GM12891 (cell line): ENCODE data around the gene RAPGEFL1. TPM values are rescaled to one million over a fixed set of nuclear protein-coding genes. Genes with fewer than 3 reads are reported as not detected.
"Not testable (repeated sequence)": the region's sequence is repeated elsewhere in the genome, so short reads cannot be mapped to it uniquely, and the experiment has no call there.

ENCODE experiments used
- DNase-seq: peaks from one replicate; pipeline ENCODE4 v3.0.0; 2011; ENCODE audit warnings: low spot score; ENCODE audit not compliant: insufficient read length
- FAIRE-seq: peaks from 2 replicates; lab custom pipeline; 2011; peaks lifted over from hg19 to GRCh38; lab: Jason Lieb, UNC
- PAX5 ChIP-seq: IDR thresholded peaks from 2 replicates; pipeline ENCODE4 v1.6.1; 2011; ENCODE audit warnings: low read length, moderate library complexity, mild to moderate bottlenecking; ENCODE audit not compliant: insufficient read depth, severe bottlenecking
- POLR2A ChIP-seq: IDR thresholded peaks from 2 replicates; pipeline ENCODE4 v1.6.1; 2011; ENCODE audit warnings: low read depth, low read length, control low read depth
- POLR2AphosphoS5 ChIP-seq: IDR thresholded peaks from 2 replicates; pipeline ENCODE4 v1.6.1; 2011; ENCODE audit warnings: low read depth, low read length, control low read depth
- POU2F2 ChIP-seq: IDR thresholded peaks from 2 replicates; pipeline ENCODE4 v1.6.1; 2011; ENCODE audit warnings: low read depth, mild to moderate bottlenecking, control low read depth, low read length, moderate library complexity
- SPI1 ChIP-seq: IDR thresholded peaks from 2 replicates; pipeline ENCODE4 v1.6.1; 2011; ENCODE audit warnings: low read depth, low read length, control low read depth
- TAF1 ChIP-seq: IDR thresholded peaks from 2 replicates; pipeline ENCODE4 v1.6.1; 2011; ENCODE audit warnings: low read depth, low read length, control low read depth
- polyA plus RNA-seq: library from polyadenylated mRNA; unstranded; fragments of >200 nt; gene quantifications from one replicate; pipeline ENCODE4 v1.2.1, GENCODE V29; 2012; ENCODE audit warnings: low read depth, missing spikeins, inconsistent platforms; ENCODE audit not compliant: missing spikeins

The RAPGEFL1 gene
- polyA plus RNA-seq = 1.4 TPM

- no peak for TF ChIP-seq SPI1
- no peak for TF ChIP-seq PAX5
- no peak for TF ChIP-seq POU2F2
- TF ChIP-seq POLR2A = no peak
- no peak for TF ChIP-seq POLR2AphosphoS5
- no peak for TF ChIP-seq TAF1
- FAIRE-seq (peak; percentile 82), DNase-seq (peak; percentile 86)
Observed at GRCh38 chr17:40177275-40177874, at the start of gene RAPGEFL1. TSS of gene RAPGEFL1 (plus strand) at chr17:40177470. CDS start at chr17:40177862, 392 bp downstream.

- FAIRE-seq (no peak), DNase-seq (no peak)
- TF ChIP-seq POU2F2 (no peak), POLR2AphosphoS5 (no peak), SPI1 (no peak), POLR2A (no peak), PAX5 (no peak), TAF1 (no peak)
Observed at GRCh38 chr17:40129498-40129897, 47.8 kb upstream of the RAPGEFL1 start.

DNA sequence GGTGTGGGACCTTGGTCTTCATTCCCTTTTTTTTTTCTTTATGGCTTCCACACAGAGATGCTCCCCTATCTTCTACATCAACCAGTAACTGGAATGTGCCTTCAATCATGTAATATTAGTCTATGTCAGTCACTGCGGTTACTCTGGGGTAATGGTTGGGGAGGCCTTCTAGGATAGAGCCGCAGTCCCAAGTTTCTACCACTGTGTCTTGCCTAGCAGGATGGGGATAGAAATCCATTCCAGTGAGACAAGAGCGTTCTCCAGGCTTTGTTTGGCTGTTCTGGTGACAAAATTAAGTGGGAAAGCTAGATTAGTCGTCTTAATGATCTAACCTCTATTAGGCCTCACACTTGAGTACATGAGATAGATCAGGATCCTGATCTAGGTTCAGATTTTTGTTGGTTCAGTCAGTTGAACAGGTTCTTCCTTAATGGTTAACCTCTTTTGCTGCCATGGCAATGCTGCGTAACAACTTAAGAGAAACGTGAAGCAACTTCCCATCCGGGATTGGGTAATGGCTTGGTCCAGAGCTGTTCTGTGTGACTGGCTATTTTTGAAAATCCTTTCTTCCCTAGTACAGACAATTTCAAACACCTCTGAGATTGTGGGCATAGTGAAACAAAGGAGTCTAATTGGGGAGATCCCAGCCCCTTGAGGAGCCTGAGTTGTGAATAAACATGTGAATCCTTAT is 46.8 kb upstream of the RAPGEFL1 start:
- FAIRE-seq (no peak), DNase-seq (no peak)

DNA sequence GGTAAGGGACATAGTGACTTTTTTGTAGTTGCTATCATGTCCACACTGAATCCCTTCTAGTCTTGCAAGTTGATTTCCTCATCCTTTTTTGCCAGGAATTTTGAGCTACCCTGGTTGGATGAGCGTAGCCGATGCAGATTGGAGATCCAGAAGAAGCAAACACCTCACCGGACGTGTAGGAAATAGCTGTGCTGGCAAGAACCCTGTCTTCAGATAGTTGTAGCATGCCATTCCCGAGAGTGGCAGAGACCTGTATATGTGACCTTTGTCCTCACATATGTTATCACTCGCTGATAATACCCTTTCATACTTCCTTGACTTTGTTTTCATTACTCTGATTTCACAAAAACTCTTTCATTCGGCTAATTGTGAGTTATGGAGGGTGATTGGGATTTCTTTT is 43.1 kb upstream of the RAPGEFL1 start:
- TF ChIP-seq PAX5 = no peak
- no peak for TF ChIP-seq POLR2AphosphoS5
- TF ChIP-seq SPI1 = no peak
- TF ChIP-seq TAF1 = no peak
- TF ChIP-seq POLR2A = no peak
- TF ChIP-seq POU2F2 = no peak
- no peak for DNase-seq
- FAIRE-seq = no peak

More for the DNA sequence above, 46.8 kb upstream of the RAPGEFL1 start:
- TF ChIP-seq SPI1 (no peak), TAF1 (no peak), POU2F2 (no peak), POLR2A (no peak; the same call in 1 of the 2 replicates), PAX5 (no peak), POLR2AphosphoS5 (0 out of 2 replicates have a peak, but pooled peaks have one; percentile 37)

- TF ChIP-seq TAF1 = no peak
- TF ChIP-seq PAX5 = no peak
- no peak for TF ChIP-seq SPI1
- TF ChIP-seq POU2F2 = no peak
- TF ChIP-seq POLR2A = no peak
- no peak for TF ChIP-seq POLR2AphosphoS5
- no peak for DNase-seq
- FAIRE-seq = no peak
Observed at GRCh38 chr17:40135817-40136216, 41.5 kb upstream of the RAPGEFL1 start.

- FAIRE-seq = no peak
- TF ChIP-seq SPI1 (peak; percentile 66), TAF1 (no peak)
Observed at GRCh38 chr17:40139566-40140058, 37.7 kb upstream of the RAPGEFL1 start.

DNA sequence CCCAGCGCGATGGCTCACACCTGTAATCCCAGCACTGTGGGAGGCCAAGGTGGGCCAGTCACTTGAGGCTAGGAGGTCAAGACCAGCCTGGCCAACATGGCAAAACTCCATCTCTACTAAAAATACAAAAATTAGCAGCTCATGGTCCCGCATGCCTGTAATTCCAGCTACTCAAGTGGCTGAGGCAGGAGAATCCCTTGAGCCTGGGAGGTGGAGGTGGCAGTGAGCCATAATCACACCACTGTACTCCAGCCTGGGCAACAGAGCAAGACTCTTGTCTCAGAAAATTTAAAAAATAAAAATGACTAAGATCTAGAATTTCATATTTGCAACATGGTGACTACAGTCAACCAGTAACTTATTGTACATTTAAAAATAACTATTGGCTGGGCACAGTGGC is 34.1 kb upstream of the RAPGEFL1 start:
- DNase-seq, FAIRE-seq: not testable (repeated sequence)

More at GRCh38 chr17:40139566-40140058, 37.7 kb upstream of the RAPGEFL1 start:
- DNase-seq = peak; percentile 38

- no peak for FAIRE-seq
Observed at GRCh38 chr17:40145476-40145875, 31.8 kb upstream of the RAPGEFL1 start.

DNA sequence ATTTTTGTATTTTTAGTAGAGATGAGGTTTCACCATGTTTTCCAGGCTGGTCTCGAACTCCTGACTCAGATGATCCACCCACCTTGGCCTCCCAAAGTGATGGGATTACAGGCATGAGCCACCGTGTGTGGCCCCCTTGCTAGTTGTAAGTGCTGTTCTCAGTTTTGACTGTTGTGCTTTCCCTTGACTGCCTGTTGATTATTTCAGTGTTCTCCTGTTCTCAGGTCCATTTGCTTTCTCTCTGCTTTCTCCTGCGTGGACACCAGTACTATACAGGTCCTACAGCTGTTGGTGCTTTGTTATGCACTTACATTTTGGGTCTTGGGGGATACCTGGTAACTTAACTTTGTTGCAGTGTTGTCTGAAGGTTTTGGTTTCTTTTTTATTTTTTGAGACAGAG is 28.7 kb upstream of the RAPGEFL1 start:
- DNase-seq (no peak), FAIRE-seq (no peak)
- no peak for TF ChIP-seq SPI1
- TF ChIP-seq TAF1 = no peak
- no peak for TF ChIP-seq POLR2A
- no peak for TF ChIP-seq POLR2AphosphoS5
- TF ChIP-seq PAX5 = no peak
- TF ChIP-seq POU2F2 = no peak

More at GRCh38 chr17:40145476-40145875, 31.8 kb upstream of the RAPGEFL1 start:
- DNase-seq = no peak
- no peak for TF ChIP-seq POLR2A
- TF ChIP-seq PAX5 = no peak
- TF ChIP-seq SPI1 = no peak
- no peak for TF ChIP-seq POLR2AphosphoS5
- no peak for TF ChIP-seq POU2F2
- no peak for TF ChIP-seq TAF1

DNA sequence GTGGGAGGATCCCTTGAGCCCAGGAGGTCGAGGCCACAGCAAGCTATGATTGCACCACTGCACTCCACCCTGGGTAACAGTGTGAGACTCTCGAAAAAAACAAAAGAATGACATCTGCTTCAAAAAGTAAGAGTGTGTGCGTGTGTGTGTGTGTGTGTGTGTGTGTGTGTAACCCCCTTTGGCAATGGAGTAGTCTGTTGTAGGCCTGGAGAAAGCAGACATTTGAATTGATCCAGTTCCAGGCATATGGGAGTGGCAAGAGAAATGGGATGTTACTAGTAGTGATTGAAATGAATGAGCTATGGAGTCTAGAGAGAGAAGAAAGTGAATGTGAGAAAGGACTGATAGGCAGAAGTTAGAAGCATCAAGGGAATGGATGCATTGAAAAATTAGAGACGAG is 27.0 kb upstream of the RAPGEFL1 start:
- no peak for DNase-seq
- TF ChIP-seq POLR2AphosphoS5 = no peak
- no peak for TF ChIP-seq PAX5
- TF ChIP-seq TAF1 = no peak
- TF ChIP-seq POLR2A = no peak
- no peak for TF ChIP-seq POU2F2
- no peak for TF ChIP-seq SPI1
- no peak for FAIRE-seq
